H1 (cell line): ENCODE data around the gene CTAGE15. TPM values are rescaled to one million over a fixed set of nuclear protein-coding genes. Genes with fewer than 3 reads are reported as not detected.
"Not testable (repeated sequence)": the region's sequence is repeated elsewhere in the genome, so short reads cannot be mapped to it uniquely, and the experiment has no call there.

Source experiments
- CTCF ChIA-PET: fragments of 300-600 bp; sonication (Branson Sonifier 250); formaldehyde crosslinking; loops from one replicate; lab custom pipeline; 2021; ENCODE audit not compliant: partially characterized antibody; lab: Charles Lee
- POLR2A ChIA-PET: fragments of 300-600 bp; sonication (Branson Sonifier 250); formaldehyde crosslinking; loops from one replicate; lab custom pipeline; 2021; ENCODE audit warnings: inconsistent platforms; ENCODE audit not compliant: partially characterized antibody; lab: Charles Lee
- DNase-seq, 2 experiments: peaks; one replicate each; pipeline versions ENCODE4 v3.0.0 to v3.0.0-alpha.2; 2010 to 2022; ENCODE audit warnings: low spot score in 2 of 2, low read depth in 1 of 2, mixed read lengths in 1 of 2
- FAIRE-seq: peaks from 2 replicates; lab custom pipeline; 2011; peaks lifted over from hg19 to GRCh38; lab: Jason Lieb, UNC
- H2AFZ ChIP-seq: 2 replicates; pipeline ENCODE4 v1.8.1; 2012; ENCODE audit warnings: low read length, inconsistent platforms
- H2AK5ac ChIP-seq: 2 replicates; pipeline ENCODE4 v1.6.1; 2013; ENCODE audit warnings: low read depth, low read length
- H2BK120ac ChIP-seq: replicated peaks from 2 replicates; pipeline ENCODE3; 2013; ENCODE audit warnings: low read depth, low read length, inconsistent platforms
- H2BK12ac ChIP-seq: 2 replicates; pipeline ENCODE4 v1.6.1; 2013; ENCODE audit warnings: low read depth, low read length
- H2BK15ac ChIP-seq: 2 replicates; pipeline ENCODE4 v1.6.1; 2013; ENCODE audit warnings: low read length
- H2BK20ac ChIP-seq: 2 replicates; pipeline ENCODE4 v1.6.1; 2013; ENCODE audit warnings: low read length
- H2BK5ac ChIP-seq: 2 replicates; pipeline ENCODE4 v1.6.1; 2013; ENCODE audit warnings: low read depth, low read length
- H3K14ac ChIP-seq: 2 replicates; pipeline ENCODE4 v1.6.1; 2013; ENCODE audit warnings: inconsistent platforms; ENCODE audit not compliant: insufficient read length
- H3K18ac ChIP-seq: 2 replicates; pipeline ENCODE4 v1.6.1; 2013; ENCODE audit warnings: low read length; ENCODE audit errors: extremely low read depth
- H3K23ac ChIP-seq: 2 replicates; pipeline ENCODE4 v1.6.1; 2013; ENCODE audit warnings: inconsistent platforms; ENCODE audit not compliant: insufficient read length
- H3K23me2 ChIP-seq: 2 replicates; pipeline ENCODE4 v1.6.1; 2013; ENCODE audit warnings: low read depth, low read length
- H3K27ac ChIP-seq: 2 replicates; pipeline ENCODE4 v1.6.1; 2011; ENCODE audit warnings: low read depth, low read length, inconsistent platforms
- H3K27me3 ChIP-seq, 4 experiments: replicated peaks in 1 of 4; 1 replicate in 1 of 4; 2 replicates in 3 of 4; pipeline versions ENCODE4 v1.6.1 to v1.8.1; 2011 to 2013; ENCODE audit warnings: low read length in 3 of 4, mild to moderate bottlenecking in 3 of 4, inconsistent platforms in 2 of 4, mixed read lengths in 2 of 4, moderate library complexity in 1 of 4; ENCODE audit not compliant: control insufficient read depth in 3 of 4, insufficient read depth in 3 of 4; ENCODE audit errors: extremely low read depth in 1 of 4
- H3K36me3 ChIP-seq, 4 experiments: 2 replicates each; pipeline versions ENCODE4 v1.6.1 to v1.8.1; 2011 to 2013; ENCODE audit warnings: mild to moderate bottlenecking in 4 of 4, low read length in 3 of 4, moderate library complexity in 2 of 4, control low read depth in 1 of 4, inconsistent platforms in 1 of 4; ENCODE audit not compliant: insufficient read depth in 4 of 4, control insufficient read depth in 2 of 4
- H3K4ac ChIP-seq: replicated peaks from 2 replicates; pipeline ENCODE3; 2013; ENCODE audit warnings: low read length, low read depth, mixed read lengths, inconsistent platforms; ENCODE audit not compliant: insufficient read length
- H3K4me1 ChIP-seq, 4 experiments: replicated peaks in 1 of 4; 1 replicate in 1 of 4; 2 replicates in 3 of 4; pipeline versions ENCODE4 v1.6.1 to v1.8.1; 2011 to 2013; ENCODE audit warnings: low read length in 3 of 4, inconsistent platforms in 2 of 4, mixed read lengths in 1 of 4; ENCODE audit not compliant: insufficient read depth in 4 of 4, control insufficient read depth in 3 of 4
- H3K4me2 ChIP-seq, 2 experiments: 2 replicates each; pipeline versions ENCODE4 v1.6.1 to v1.8.1; 2011 to 2013; ENCODE audit warnings: low read depth in 2 of 2, low read length in 2 of 2, control low read depth in 1 of 2, inconsistent platforms in 1 of 2, mild to moderate bottlenecking in 1 of 2; ENCODE audit not compliant: insufficient read depth in 1 of 2
- H3K4me3 ChIP-seq, 4 experiments: fragments of 200-600, 300-600 bp in 1 of 4; sonication (generic), shearing (Covaris generic), sonication (Bioruptor Twin) in 1 of 4; 2 replicates each; pipeline versions ENCODE4 v1.5.1 to v1.8.1; 2011 to 2016; ENCODE audit warnings: low read length in 4 of 4, low read depth in 3 of 4, control low read depth in 2 of 4, inconsistent platforms in 2 of 4, mild to moderate bottlenecking in 2 of 4, mixed read lengths in 1 of 4, moderate library complexity in 1 of 4; ENCODE audit not compliant: insufficient read depth in 2 of 4; ENCODE audit errors: extremely low read depth in 1 of 4
- H3K56ac ChIP-seq: replicated peaks from 2 replicates; pipeline ENCODE3; 2013; ENCODE audit warnings: low read depth, mild to moderate bottlenecking, mixed read lengths, low read length, inconsistent platforms; ENCODE audit not compliant: insufficient read length
- H3K79me1 ChIP-seq: 2 replicates; pipeline ENCODE4 v1.6.1; 2013; ENCODE audit warnings: low read depth, low read length, control low read depth
- H3K79me2 ChIP-seq, 2 experiments: 2 replicates each; pipeline versions ENCODE4 v1.6.1 to v1.8.1; 2012 to 2013; ENCODE audit warnings: low read length in 2 of 2, mild to moderate bottlenecking in 2 of 2, inconsistent platforms in 1 of 2; ENCODE audit not compliant: insufficient read depth in 2 of 2, control insufficient read depth in 1 of 2
- H3K9ac ChIP-seq, 4 experiments: replicated peaks in 1 of 4; 1 replicate in 1 of 4; 2 replicates in 3 of 4; pipeline versions ENCODE4 v1.6.1 to v1.8.1; 2011 to 2013; ENCODE audit warnings: low read depth in 3 of 4, low read length in 3 of 4, control low read depth in 2 of 4, mild to moderate bottlenecking in 2 of 4, moderate library complexity in 2 of 4, inconsistent platforms in 1 of 4; ENCODE audit errors: extremely low read depth in 1 of 4
- H3K9me3 ChIP-seq, 2 experiments: 2 replicates each; pipeline versions ENCODE4 v1.6.1 to v1.8.1; 2012 to 2013; ENCODE audit warnings: mild to moderate bottlenecking in 2 of 2, moderate library complexity in 2 of 2, control low read depth in 1 of 2, inconsistent platforms in 1 of 2, low read depth in 1 of 2, low read length in 1 of 2, mixed read lengths in 1 of 2; ENCODE audit not compliant: insufficient read depth in 2 of 2
- H4K20me1 ChIP-seq, 2 experiments: replicated peaks in 1 of 2; 2 replicates each; pipeline versions ENCODE3 to v1.8.1; 2011 to 2013; ENCODE audit warnings: inconsistent platforms in 2 of 2, low read length in 2 of 2, mild to moderate bottlenecking in 1 of 2; ENCODE audit not compliant: insufficient read depth in 2 of 2, control insufficient read depth in 1 of 2
- H4K5ac ChIP-seq: 2 replicates; pipeline ENCODE4 v1.6.1; 2013; ENCODE audit warnings: low read length, low read depth, mixed read lengths, inconsistent platforms; ENCODE audit not compliant: insufficient read length
- H4K8ac ChIP-seq: 2 replicates; pipeline ENCODE4 v1.8.0; 2013; ENCODE audit warnings: mild to moderate bottlenecking, moderate library complexity, low read length, inconsistent platforms; ENCODE audit not compliant: insufficient read depth; ENCODE audit errors: extremely low read depth
- H4K91ac ChIP-seq: replicated peaks from 2 replicates; pipeline ENCODE3; 2013; ENCODE audit warnings: low read length, mixed read lengths, inconsistent platforms; ENCODE audit not compliant: insufficient read length
- WGBS, 2 experiments: shearing (Covaris generic) in 1 of 2; methylation state at CpG; one replicate each; pipeline versions ENCODE4 v1.1.6 to v1.1.7; 2013 to 2015; ENCODE audit warnings: low lambda C conversion rate in 2 of 2, mixed read lengths in 2 of 2, inconsistent platforms in 1 of 2, low coverage in 1 of 2, missing lambda C conversion rate in 1 of 2; ENCODE audit not compliant: insufficient replicate concordance in 2 of 2, insufficient coverage in 1 of 2, insufficient read length in 1 of 2; ENCODE audit errors: extremely low coverage in 1 of 2, missing lambda C conversion rate in 1 of 2; 5-methylcytosine and 5-hydroxymethylcytosine counted together
- polyA plus RNA-seq, 7 experiments: library from polyadenylated mRNA; depleted of rRNA in 3 of 7; stranded (reverse) in 5 of 7; unstranded in 2 of 7; fragments of >200 nt in 5 of 7; fragments of 200-250 nt in 2 of 7; gene quantifications; 1 replicate in 5 of 7; 2 replicates in 1 of 7; 4 replicates in 1 of 7; pipeline versions ENCODE4 v1.2.1 to v1.2.3, GENCODE V29; 2011 to 2013; ENCODE audit warnings: missing spikeins in 2 of 7, mixed read lengths in 2 of 7
- total RNA-seq: library from RNA; stranded (reverse); fragmentation: NEBNext Ultra II Directional; extraction: Animal tissue kit (Norgen Biotek cat#: 25700); gene quantifications from 2 replicates; pipeline ENCODE4 v1.2.1, GENCODE V29; 2021

CTAGE15 gene
- total and polyA plus RNA-seq, 2 of the 8 experiments (the other 6 are each of a cell fraction or from before 2014, with no cell fraction given): 0.06 to 0.86 TPM

DNA sequence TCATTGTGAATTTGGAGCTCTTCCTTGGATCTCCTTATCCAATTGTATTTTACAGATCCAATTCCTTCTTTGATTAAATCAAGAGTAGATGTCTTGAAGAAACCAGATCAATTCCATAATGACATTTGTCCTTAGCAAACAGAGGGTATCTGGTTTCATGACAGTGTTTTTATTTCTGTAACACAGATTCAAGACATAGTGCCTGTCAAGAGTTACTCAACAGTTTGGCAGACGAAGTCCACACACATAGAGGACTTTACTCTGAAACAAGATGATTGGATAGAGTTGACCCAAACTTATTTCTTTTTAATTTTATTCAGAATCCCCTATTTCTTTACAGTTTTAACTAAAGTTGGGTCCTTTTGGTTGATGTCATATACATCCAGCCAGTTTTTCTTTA lies 34.5 kb downstream of the CTAGE15 start:
- H4K5ac ChIP-seq, H3K79me2 ChIP-seq, H3K36me3 ChIP-seq, H4K20me1 ChIP-seq, H2BK120ac ChIP-seq, H2BK20ac ChIP-seq, H2BK15ac ChIP-seq, H3K23me2 ChIP-seq, H3K4ac ChIP-seq, H3K79me1 ChIP-seq, H3K14ac ChIP-seq, H2AK5ac ChIP-seq, H3K56ac ChIP-seq, POLR2A ChIA-PET, DNase-seq, H3K4me3 ChIP-seq, H4K8ac ChIP-seq, H3K18ac ChIP-seq, H2BK12ac ChIP-seq, H3K27ac ChIP-seq, H4K91ac ChIP-seq, H3K4me2 ChIP-seq, H3K9ac ChIP-seq, H3K23ac ChIP-seq, H2AFZ ChIP-seq, H3K4me1 ChIP-seq, FAIRE-seq, H3K27me3 ChIP-seq, H3K9me3 ChIP-seq, CTCF ChIA-PET, H2BK5ac ChIP-seq: not testable (repeated sequence)
- WGBS, 2 experiments: no CpG with 5 or more reads among the region's 1 CpG

DNA sequence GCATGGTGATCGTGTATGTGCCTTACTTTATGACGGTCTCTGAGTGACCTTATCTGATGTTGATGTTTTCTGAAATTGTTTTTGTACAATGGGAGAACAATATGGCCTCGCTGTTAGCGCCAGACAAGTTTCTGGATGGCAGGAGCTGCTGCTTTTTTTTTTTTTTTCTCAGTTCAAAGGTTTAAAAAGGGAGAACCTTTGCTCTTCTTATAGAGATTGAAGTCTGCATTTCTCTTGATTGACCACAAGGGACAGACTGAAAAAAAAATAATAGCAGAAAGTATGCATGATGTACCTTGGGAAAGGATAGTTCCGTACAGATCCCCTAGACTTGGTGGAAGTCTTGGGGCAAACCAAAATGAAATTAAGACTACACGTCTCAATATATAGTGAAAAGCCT lies 43.9 kb downstream of the CTAGE15 start:
- H4K91ac ChIP-seq, H4K5ac ChIP-seq, H2BK15ac ChIP-seq, H2AK5ac ChIP-seq, H3K18ac ChIP-seq, H2AFZ ChIP-seq, H3K27ac ChIP-seq, H3K56ac ChIP-seq, H3K27me3 ChIP-seq, H3K4me2 ChIP-seq, H3K14ac ChIP-seq, POLR2A ChIA-PET, H2BK120ac ChIP-seq, H3K23ac ChIP-seq, H4K20me1 ChIP-seq, H3K79me1 ChIP-seq, H3K4ac ChIP-seq, H4K8ac ChIP-seq, FAIRE-seq, H2BK12ac ChIP-seq, H3K9me3 ChIP-seq, DNase-seq, CTCF ChIA-PET, H3K36me3 ChIP-seq, H3K79me2 ChIP-seq, H3K4me3 ChIP-seq, H3K23me2 ChIP-seq, H3K4me1 ChIP-seq, H3K9ac ChIP-seq, H2BK20ac ChIP-seq, H2BK5ac ChIP-seq: not testable (repeated sequence)
- WGBS, 2 experiments: 94% methylated on average over 1 of the region's 6 CpGs; no CpG with 5 or more reads in 1 of the 2 experiments
